CD4-positive, alpha-beta T cell treated with Interleukin-10 for 1 hour (primary cell): ENCODE data around the gene RRAD.
"Not testable (repeated sequence)": the region's sequence is repeated elsewhere in the genome, so short reads cannot be mapped to it uniquely, and the experiment has no call there.

Experiments
- DNase-seq: peaks from one replicate; pipeline ENCODE4 v3.0.0-alpha.2; 2020

RRAD gene

DNA sequence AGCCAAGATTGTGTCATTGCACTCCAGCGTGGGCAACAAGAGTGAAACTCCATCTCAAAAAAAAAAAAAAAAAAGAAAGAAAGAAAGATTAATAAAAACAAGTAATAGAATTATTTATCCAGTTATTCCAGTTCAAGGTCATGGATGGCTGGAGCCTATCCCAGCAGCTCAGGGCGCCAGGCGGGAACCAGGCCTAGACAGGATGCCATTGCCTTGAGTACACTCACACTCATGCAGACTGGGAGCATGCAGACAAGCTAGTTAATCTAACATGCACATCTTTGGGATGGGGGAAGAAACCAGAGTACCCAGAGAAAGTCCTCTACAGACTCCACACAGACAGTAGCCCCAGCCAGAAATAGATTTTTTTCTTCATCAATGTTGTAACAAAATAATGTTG is 27.1 kb downstream of the RRAD start:
- DNase-seq, result no peak

DNA sequence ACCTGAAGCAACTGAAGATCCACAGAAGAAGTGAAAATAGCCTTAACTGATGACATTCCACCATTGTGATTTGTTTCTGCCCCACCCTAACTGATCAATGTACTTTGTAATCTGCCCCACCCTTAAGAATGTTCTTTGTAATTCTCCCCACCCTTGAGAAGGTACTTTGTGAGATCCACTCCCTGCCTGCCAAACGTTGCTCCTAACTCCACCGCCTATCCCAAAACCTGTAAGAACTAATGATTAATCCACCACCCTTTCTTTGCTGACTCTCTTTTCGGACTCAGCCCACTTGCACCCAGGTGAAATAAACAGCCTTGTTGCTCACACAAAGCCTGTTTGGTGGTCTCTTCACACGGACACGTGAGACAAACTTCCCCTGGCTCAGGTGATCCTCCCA is 28.7 kb downstream of the RRAD start:
- not testable (repeated sequence) for DNase-seq

- DNase-seq, result no peak
Measured at GRCh38 chr16:66895999-66896398, 29.3 kb downstream of the RRAD start.

GRCh38 chr16:66895689-66895979 is 29.7 kb downstream of the RRAD start:
- no peak for DNase-seq

DNA sequence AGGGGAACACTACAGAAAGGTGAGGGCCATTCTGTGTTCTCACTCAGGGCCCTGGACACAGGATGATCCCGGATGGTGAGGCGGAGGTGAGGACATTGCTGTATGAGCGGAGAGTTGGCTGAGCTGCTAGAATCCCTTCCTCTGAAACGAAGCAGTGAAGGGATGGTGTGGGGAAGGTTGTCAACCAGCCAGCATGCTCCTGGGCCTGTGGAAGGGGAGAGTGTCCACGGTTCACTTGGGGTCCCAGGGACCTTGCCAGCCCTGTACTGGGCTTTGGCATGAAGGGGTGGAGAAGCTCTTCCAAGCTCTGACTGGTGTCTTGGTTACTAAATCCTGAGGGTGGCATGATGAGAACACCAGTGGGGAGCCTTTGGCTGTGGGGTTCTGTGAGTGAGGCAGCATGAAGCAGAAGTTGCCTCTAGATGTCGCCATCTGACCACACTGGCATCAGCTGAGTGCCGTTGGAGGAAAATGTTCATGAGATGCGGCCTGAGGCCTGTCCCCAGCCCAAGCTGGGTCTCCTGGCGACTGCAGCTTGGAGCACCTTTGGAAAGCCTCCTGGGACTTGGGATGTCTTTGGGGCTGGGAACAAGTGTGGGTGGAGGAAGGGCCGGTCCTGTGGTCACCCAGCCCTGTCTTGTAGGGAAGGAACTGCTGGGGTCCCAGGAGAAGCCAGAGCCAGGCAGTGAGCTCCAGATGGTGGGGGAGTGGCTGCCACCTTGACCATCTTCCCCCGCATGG is 30.2 kb downstream of the RRAD start:
- peak; percentile 69 for DNase-seq

DNA sequence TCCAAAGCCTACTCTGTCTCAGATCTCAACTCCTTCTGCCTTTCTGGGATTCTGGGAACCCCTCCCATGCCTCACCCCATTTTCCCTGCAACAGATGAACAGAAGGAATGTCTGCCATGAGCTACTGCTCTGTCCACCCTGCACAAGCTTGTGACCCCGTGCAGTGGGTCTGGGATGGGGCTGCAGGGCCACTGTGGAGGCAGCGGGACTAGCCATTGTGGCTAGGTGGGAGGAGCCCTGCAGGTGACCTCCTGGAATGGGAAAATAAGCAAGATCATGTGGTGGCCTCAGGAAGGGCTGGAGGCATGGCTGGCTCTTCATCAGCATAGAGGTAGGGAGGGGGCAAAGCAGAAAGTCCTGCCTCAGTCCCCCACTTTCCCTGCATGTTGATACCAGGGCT is 31.3 kb downstream of the RRAD start:
- DNase-seq, result no peak

- DNase-seq, result no peak
Measured at GRCh38 chr16:66891797-66892196, 33.5 kb downstream of the RRAD start.

DNA sequence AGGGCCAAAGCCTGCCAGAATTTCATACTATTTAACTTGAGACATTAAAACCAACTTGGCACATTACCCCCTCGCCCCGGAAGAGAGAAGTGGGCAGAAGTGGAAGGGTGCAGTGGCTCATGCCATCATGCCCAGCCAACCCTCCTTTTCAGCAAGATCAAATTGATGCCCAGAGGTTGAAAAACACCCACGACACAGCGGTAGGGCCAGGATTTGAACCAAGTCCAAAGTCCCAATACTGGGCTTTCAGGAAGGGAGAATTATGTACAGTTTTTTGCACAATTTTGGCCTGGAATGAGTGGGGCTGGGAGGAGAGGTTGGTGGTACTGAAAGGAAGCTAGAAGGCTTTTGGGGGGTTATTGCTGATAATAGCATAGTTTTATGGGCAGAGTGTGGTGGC is 34.0 kb downstream of the RRAD start:
- no peak for DNase-seq

- DNase-seq, result no peak
Measured at GRCh38 chr16:66890799-66891198, 34.5 kb downstream of the RRAD start.

DNA sequence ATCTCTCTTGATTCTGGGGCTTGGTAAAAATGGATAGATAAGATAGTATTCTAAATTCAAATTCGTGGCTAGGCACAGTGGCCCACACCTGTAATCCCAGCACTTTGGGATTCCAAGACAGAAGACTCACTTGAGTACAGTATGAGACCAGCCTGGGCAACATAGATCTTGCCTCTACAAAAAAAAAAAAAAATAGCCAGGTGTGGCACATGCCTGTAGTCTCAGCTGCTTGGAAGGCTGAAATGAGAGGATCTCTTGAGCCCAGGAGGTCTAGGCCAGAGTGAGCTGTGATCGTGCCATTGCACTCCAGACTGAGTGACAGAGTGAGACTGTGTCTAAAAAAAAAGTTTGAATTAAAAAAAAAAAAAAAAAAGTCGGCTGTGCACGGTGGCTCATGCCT is 35.7 kb downstream of the RRAD start:
- no peak for DNase-seq

GRCh38 chr16:66888647-66889615 is 36.4 kb downstream of the RRAD start:
- no peak for DNase-seq

- DNase-seq, result no peak
Measured at GRCh38 chr16:66886914-66887313, 38.4 kb downstream of the RRAD start.

DNA sequence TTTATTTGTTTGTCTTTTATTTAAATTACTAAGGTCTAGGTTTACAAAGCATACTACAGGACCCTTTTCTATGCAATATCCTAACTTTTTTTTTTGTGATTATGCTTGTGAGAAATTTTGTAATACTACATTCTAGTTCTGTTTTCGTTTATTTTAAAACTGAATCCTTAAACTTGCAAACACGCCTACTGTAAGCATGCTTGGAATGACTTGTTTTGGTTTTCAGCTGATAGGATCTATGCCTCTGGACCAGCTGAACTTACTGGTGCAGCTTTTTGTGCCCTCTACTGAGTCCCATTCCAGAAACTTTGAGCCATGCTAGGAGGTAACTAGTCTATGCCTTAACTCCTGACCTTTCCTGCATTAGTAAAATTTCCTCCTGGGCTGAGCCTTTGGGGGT is 39.0 kb downstream of the RRAD start:
- no peak for DNase-seq

DNA sequence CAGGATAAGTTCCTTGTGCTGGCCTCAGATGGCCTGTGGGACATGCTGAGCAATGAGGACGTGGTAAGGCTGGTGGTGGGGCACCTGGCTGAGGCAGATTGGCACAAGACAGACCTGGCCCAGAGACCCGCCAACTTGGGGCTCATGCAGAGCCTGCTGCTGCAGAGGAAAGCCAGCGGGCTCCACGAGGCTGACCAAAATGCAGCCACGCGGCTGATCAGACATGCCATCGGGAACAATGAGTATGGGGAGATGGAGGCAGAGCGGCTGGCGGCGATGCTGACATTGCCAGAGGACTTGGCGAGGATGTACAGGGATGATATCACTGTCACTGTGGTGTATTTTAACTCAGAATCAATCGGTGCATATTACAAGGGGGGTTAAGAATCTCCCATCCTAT is 39.8 kb downstream of the RRAD start:
- DNase-seq, result no peak

- DNase-seq, result no peak
Measured at GRCh38 chr16:66882702-66883101, 42.6 kb downstream of the RRAD start.

- DNase-seq, result no peak
Measured at GRCh38 chr16:66881964-66882508, 43.3 kb downstream of the RRAD start.

GRCh38 chr16:66881560-66881959 is 43.8 kb downstream of the RRAD start:
- no peak for DNase-seq

DNA sequence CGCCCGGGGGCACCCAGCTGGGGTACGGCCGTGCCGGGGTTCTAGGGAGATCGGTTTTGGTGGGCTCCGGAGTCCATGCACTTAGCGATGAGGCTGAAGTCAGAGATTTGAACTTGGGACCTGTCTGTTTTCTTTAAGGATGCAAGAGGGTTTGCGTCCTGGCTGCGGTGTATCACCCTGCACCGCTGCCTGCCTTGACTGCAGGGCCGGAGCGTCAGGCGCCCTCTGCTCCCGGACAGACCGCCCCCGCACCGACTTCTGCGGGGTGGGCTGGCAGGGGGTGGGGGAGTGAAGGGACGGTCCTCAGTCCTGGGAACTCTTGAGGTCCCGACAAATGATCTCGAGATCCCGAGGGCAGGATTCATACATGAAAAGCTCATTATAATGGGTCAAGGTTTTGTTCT is 44.3 kb downstream of the RRAD start:
- peak; percentile 4 for DNase-seq

DNA sequence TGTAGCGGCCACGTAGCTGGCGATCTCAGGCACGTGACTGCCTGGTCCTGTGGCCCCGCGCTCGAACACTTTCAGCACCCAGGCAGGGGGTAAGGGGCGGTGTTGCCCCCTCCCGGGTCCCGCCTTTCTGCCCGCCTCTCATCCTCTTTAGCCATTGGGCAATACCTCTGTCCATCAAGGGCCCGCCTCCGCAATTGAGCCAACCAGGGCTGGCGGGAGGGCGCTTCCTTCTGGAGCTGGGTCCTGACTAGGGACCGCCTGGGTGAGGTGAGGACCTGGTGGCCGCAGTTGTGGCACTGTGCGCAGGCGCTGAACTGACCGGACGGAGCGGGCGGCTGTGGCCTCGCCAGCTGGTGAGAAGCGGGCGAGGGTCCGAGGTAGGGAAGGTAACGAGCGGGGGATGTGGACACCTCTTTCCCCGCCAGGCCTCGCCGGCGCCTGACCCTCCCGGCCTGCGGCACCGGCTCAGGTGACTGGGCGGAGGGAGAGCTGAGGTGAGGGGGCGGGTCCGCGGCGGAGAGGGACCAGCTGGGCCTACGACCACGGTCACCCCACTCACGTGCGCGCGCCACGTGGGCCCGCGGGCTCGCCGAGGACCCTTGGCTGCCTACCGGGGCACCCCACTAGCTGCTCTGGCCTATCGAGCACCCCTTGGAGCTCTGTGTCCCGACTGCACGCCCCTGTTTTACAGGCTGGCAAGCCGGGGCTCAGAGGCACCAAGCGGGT is 44.9 kb downstream of the RRAD start, which contains the start of gene PDP2:
PDP2 (plus strand) TSS at position 228 of the 726 bp plus-strand sequence. CDS start 3,770 bp downstream, outside the sequence.
- DNase-seq, result peak; percentile 94

DNA sequence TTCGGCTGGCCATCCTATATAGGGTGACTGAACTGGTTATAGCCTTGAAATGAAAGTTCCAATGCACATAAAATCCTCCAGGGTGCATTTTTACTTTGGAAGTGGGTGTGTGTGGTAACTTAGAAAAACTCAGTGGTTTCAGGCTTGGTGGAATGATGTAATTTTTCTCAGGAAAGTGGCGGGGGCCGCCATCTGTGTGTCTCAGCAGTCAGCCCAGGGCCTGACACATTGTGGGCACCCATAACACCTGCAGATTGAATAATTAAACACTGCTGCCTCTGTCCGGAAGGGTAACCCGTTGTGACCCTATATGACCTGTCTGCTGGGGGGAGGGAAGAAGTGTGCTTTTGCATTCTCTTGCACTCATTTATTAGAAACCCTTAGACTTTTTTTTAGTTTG is 47.3 kb downstream of the RRAD start:
- no peak for DNase-seq

GRCh38 chr16:66874079-66874775 is 51.1 kb downstream of the RRAD start:
- DNase-seq, result peak; percentile 7

DNA sequence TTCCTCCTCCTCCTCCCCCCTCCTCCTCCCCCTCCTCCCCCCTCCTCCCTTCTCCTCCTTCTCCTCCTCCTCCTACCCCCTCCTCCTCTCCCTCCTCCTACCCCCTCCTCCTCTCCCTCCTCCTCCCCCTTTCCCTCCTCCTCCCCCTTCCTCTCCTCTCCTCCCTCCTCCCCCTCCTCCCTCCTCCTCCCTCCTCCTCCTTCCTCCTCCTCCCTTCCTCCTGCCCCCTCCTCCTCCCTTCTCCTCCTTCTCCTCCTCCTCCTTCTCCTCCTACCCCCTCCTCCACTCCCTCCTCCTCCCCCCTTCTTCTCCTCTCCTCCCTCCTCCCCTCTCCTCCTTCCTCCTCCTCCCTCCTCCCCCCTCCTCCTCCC is 51.7 kb downstream of the RRAD start:
- DNase-seq, result no peak
